ENCODE results near the gene CASS4. TPM values are rescaled to one million over a fixed set of nuclear protein-coding genes. Genes with fewer than 3 reads are reported as not detected.

CASS4 gene
- total RNA-seq, 1 donor from 2014 or later: 3.1 TPM

GRCh38 chr20:56451056-56451765, 39.2 kb downstream of the CASS4 start:
- Mint-ChIP-seq H3K9me3 (no peaks in the 10 kb centered on the region), H3K27me3 (no peaks in the 10 kb centered on the region), H3K36me3 (ENCODE audit: low read depth) (peaks cover 19% of the 10 kb centered on the region), H3K27ac (no peak overlapping the region), H3K4me3 (no peak overlapping the region), H3K4me1 (peaks cover 11% of the 10 kb centered on the region)
- DNase-seq: no peak
- intact Hi-C loops (cut with micrococcal nuclease): no loop called here

DNA sequence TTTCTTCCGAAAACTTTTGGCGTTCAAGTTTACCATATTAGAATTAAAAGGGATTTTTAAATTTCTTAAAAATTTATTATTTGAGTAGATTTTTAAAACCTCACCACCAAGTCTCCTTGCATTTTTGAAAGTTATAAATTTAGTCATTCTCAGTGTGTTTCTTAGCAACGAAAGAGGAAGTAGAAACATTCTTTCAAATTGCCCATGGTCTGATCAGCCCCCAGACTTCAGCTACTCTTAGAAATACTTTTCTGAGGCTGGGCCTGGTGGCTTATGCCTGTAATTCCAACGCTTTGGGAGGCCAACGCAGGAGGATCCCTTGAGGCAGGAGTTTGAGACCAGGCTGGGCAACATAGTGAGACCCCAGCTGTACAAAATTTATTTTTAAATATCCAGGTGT, 41.3 kb downstream of the CASS4 start:
- Mint-ChIP-seq H3K4me3 (no peak overlapping the region), H3K9me3 (no peaks in the 10 kb centered on the region), H3K27me3 (no peaks in the 10 kb centered on the region), H3K27ac (no peak overlapping the region), H3K4me1 (peaks cover 10% of the 10 kb centered on the region), H3K36me3 (ENCODE audit: low read depth) (peaks cover 17% of the 10 kb centered on the region)
- intact Hi-C loops (cut with micrococcal nuclease): no loop called here
- DNase-seq: no peak

GRCh38 chr20:56454754-56455153, 42.7 kb downstream of the CASS4 start:
- H3K27ac Mint-ChIP-seq: peak overlapping the region; percentile 73
- H3K36me3 Mint-ChIP-seq (ENCODE audit: low read depth): peaks cover 18% of the 10 kb centered on the region
- no peak for DNase-seq
- peaks cover 11% of the 10 kb centered on the region for H3K4me1 Mint-ChIP-seq
- H3K27me3 Mint-ChIP-seq: no peaks in the 10 kb centered on the region
- H3K9me3 Mint-ChIP-seq: no peaks in the 10 kb centered on the region
- no peak overlapping the region for H3K4me3 Mint-ChIP-seq
- intact Hi-C loops (cut with micrococcal nuclease): no loop called here

GRCh38 chr20:56458206-56458821, 46.3 kb downstream of the CASS4 start:
- DNase-seq: no peak
- Mint-ChIP-seq H3K27ac (no peak overlapping the region), H3K4me1 (peaks cover 34% of the 10 kb centered on the region), H3K4me3 (no peak overlapping the region), H3K27me3 (no peaks in the 10 kb centered on the region), H3K36me3 (ENCODE audit: low read depth) (peaks cover 10% of the 10 kb centered on the region), H3K9me3 (no peaks in the 10 kb centered on the region)
- intact Hi-C loops (cut with micrococcal nuclease): no loop called here

- Mint-ChIP-seq H3K4me1 (peaks cover 40% of the 10 kb centered on the region), H3K9me3 (no peaks in the 10 kb centered on the region), H3K27ac (peak overlapping the region; percentile 60), H3K4me3 (no peak overlapping the region), H3K36me3 (ENCODE audit: low read depth) (peaks cover 4% of the 10 kb centered on the region), H3K27me3 (no peaks in the 10 kb centered on the region)
- DNase-seq: peak; percentile 85
- intact Hi-C loops (cut with micrococcal nuclease): loop anchor here (1.0 kb wide), 1 partner anchor 8 kb away; the partner anchor contains the start of gene RTF2
These were observed 48.4 kb downstream of the CASS4 start for GRCh38 chr20:56460459-56460858.

DNA sequence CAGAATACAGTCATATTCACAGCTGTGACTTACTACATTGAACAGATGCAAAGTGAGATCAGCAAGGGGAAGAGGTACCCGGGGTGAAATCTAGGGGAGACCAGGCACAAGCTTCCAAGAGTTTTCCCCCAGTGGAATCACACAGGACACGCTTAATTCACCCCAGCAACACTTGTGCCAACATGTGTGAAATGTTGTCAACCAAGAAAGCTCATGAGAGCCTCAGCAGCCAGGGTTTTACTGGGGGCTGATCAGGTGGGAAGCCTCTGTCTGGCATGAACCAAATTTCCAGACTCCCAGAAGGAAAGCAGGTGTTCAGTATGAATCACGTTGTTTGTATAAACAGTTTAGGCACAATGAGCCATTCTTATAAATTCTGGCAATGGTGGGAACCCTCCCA, 49.5 kb downstream of the CASS4 start:
- no peaks in the 10 kb centered on the region for H3K27me3 Mint-ChIP-seq
- H3K9me3 Mint-ChIP-seq: no peaks in the 10 kb centered on the region
- H3K36me3 Mint-ChIP-seq (ENCODE audit: low read depth): peaks cover 4% of the 10 kb centered on the region
- no peak overlapping the region for H3K4me3 Mint-ChIP-seq
- H3K4me1 Mint-ChIP-seq: peaks cover 42% of the 10 kb centered on the region
- no peak overlapping the region for H3K27ac Mint-ChIP-seq
- no peak for DNase-seq
- intact Hi-C loops (cut with micrococcal nuclease): no loop called here

- Mint-ChIP-seq H3K36me3 (ENCODE audit: low read depth) (peaks cover 7% of the 10 kb centered on the region), H3K9me3 (no peaks in the 10 kb centered on the region), H3K4me1 (peaks cover 47% of the 10 kb centered on the region), H3K27ac (peak overlapping the region; percentile 69), H3K27me3 (peaks cover 2% of the 10 kb centered on the region), H3K4me3 (peak overlapping the region; percentile 51)
- intact Hi-C loops (cut with micrococcal nuclease): loop anchor here (2.0 kb wide), 1 partner anchor 23 kb away; no protein-coding TSS in a partner anchor
- DNase-seq: peak; percentile 79
These were observed 51.4 kb downstream of the CASS4 start for GRCh38 chr20:56463428-56463827.

GRCh38 chr20:56465997-56466396, 53.9 kb downstream of the CASS4 start:
- Mint-ChIP-seq H3K27ac (no peak overlapping the region), H3K4me3 (no peak overlapping the region), H3K27me3 (peaks cover 2% of the 10 kb centered on the region), H3K36me3 (ENCODE audit: low read depth) (peaks cover 9% of the 10 kb centered on the region), H3K9me3 (no peaks in the 10 kb centered on the region), H3K4me1 (peaks cover 51% of the 10 kb centered on the region)
- DNase-seq: no peak
- intact Hi-C loops (cut with micrococcal nuclease): loop anchor here (5.0 kb wide), 1 partner anchor 931 kb away; no protein-coding TSS in a partner anchor

- no peaks in the 10 kb centered on the region for H3K9me3 Mint-ChIP-seq
- DNase-seq: no peak
- peaks cover 41% of the 10 kb centered on the region for H3K4me1 Mint-ChIP-seq
- peak overlapping the region; percentile 98 for H3K4me3 Mint-ChIP-seq
- H3K27me3 Mint-ChIP-seq: peaks cover 2% of the 10 kb centered on the region
- intact Hi-C loops (cut with micrococcal nuclease): loop anchor here (1.0 to 5.0 kb wide), 5 partner anchors 8 to 929 kb away; partner anchors contain the start of genes AURKA and CSTF1
- H3K27ac Mint-ChIP-seq: peak overlapping the region; percentile 99
- H3K36me3 Mint-ChIP-seq (ENCODE audit: low read depth): peaks cover 9% of the 10 kb centered on the region
These were observed 55.9 kb downstream of the CASS4 start for GRCh38 chr20:56467968-56468315.

GRCh38 chr20:56468316-56469076, 56.4 kb downstream of the CASS4 start, which contains the start of gene RTF2:
Gene RTF2, plus strand, starts transcription at chr20:56468627. Its CDS starts 71 bp downstream, at chr20:56468698.
- H3K36me3 Mint-ChIP-seq (ENCODE audit: low read depth): peaks cover 13% of the 10 kb centered on the region
- peaks cover 37% of the 10 kb centered on the region for H3K4me1 Mint-ChIP-seq

DNA sequence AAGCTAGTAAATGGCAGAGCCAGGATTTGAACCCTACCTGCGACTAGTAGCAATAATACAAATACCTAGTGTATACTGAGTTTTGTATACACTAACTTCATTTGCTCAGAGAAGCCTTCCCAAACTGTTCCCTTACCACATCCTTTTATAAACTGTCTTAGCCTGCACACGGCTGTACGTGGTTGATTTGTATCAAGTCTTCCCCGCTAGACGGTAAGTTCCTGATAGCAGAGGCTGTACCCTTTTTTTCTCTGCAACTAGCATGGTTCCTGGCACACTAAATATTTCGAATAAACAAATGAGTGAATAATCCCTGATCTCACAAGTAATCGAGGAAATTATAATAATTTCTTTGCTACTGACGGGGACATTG, 57.0 kb downstream of the CASS4 start:
- peaks cover 16% of the 10 kb centered on the region for H3K36me3 Mint-ChIP-seq (ENCODE audit: low read depth)
- peak overlapping the region; percentile 99 for H3K27ac Mint-ChIP-seq
- no peaks in the 10 kb centered on the region for H3K9me3 Mint-ChIP-seq
- H3K4me3 Mint-ChIP-seq: peak overlapping the region; percentile 98
- intact Hi-C loops (cut with micrococcal nuclease): loop anchor here (2.0 to 5.0 kb wide), 2 partner anchors 68 to 928 kb away; no protein-coding TSS in a partner anchor
- DNase-seq: peak; percentile 62
- H3K4me1 Mint-ChIP-seq: peaks cover 31% of the 10 kb centered on the region
- peaks cover 2% of the 10 kb centered on the region for H3K27me3 Mint-ChIP-seq

More at GRCh38 chr20:56468316-56469076, 56.4 kb downstream of the CASS4 start, which contains the start of gene RTF2:
- peak; percentile 100 for DNase-seq
- intact Hi-C loops (cut with micrococcal nuclease): loop anchor here (1.0 to 5.0 kb wide), 5 partner anchors 8 to 929 kb away; partner anchors contain the start of genes AURKA and CSTF1
- H3K9me3 Mint-ChIP-seq: no peaks in the 10 kb centered on the region
- peak within 1 kb of the TSS; percentile 99 for H3K27ac Mint-ChIP-seq
- peak within 1 kb of the TSS; percentile 98 for H3K4me3 Mint-ChIP-seq
- H3K27me3 Mint-ChIP-seq: peaks cover 2% of the 10 kb centered on the region

GRCh38 chr20:56483970-56484369, 71.9 kb downstream of the CASS4 start:
- peak overlapping the region; percentile 57 for H3K4me3 Mint-ChIP-seq
- H3K27ac Mint-ChIP-seq: peak overlapping the region; percentile 72
- DNase-seq: peak; percentile 55
- intact Hi-C loops (cut with micrococcal nuclease): no loop called here
- no peaks in the 10 kb centered on the region for H3K27me3 Mint-ChIP-seq
- peaks cover 26% of the 10 kb centered on the region for H3K4me1 Mint-ChIP-seq
- H3K36me3 Mint-ChIP-seq (ENCODE audit: low read depth): peaks cover 69% of the 10 kb centered on the region
- H3K9me3 Mint-ChIP-seq: no peaks in the 10 kb centered on the region

DNA sequence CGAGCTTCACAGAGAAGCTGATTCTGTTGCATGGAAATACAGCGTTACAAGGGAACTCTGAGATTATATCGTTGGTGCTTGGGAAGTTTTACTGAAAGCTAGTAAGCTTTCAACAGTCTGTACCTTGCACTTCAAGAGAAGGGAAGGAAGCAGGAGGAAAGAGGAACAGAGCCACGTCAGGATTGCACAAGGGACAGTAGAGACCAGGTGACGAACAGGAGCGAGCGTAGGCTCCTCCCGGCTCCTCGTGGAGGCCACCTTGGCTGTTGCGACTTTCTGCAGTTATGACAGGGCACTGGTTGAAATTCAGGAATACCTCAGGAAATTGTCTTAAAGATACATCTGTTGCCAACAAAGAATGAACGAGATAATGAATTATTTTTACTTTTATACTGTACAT, 75.2 kb downstream of the CASS4 start:
- no peaks in the 10 kb centered on the region for H3K9me3 Mint-ChIP-seq
- H3K4me3 Mint-ChIP-seq: no peak overlapping the region
- intact Hi-C loops (cut with micrococcal nuclease): no loop called here
- H3K36me3 Mint-ChIP-seq (ENCODE audit: low read depth): peaks cover 64% of the 10 kb centered on the region
- DNase-seq: no peak
- peaks cover 25% of the 10 kb centered on the region for H3K4me1 Mint-ChIP-seq
- no peak overlapping the region for H3K27ac Mint-ChIP-seq
- no peaks in the 10 kb centered on the region for H3K27me3 Mint-ChIP-seq

All from activated CD4-positive, alpha-beta T cell treated with anti-CD3 and anti-CD28 coated beads, Interleukin-2, amount 10 ng/mL, durations not matched to agents 24 days and 14 days (primary cell).